ENCODE results near the gene NFASC. TPM values are rescaled to one million over a fixed set of nuclear protein-coding genes. Genes with fewer than 3 reads are reported as not detected.

NFASC gene
- total RNA-seq, 2 donors from 2014 or later = 0.21 to 0.65 TPM

GRCh38 chr1:204975568-204976235, 105.0 kb downstream of the NFASC start:
- no peaks in the 10 kb centered on the region for H3K36me3 Mint-ChIP-seq (ENCODE audit: low read depth)
- H3K9me3 Mint-ChIP-seq = no peaks in the 10 kb centered on the region
- no peak overlapping the region for H3K27ac Mint-ChIP-seq
- no peak overlapping the region for H3K4me3 Mint-ChIP-seq
- no peaks in the 10 kb centered on the region for H3K4me1 Mint-ChIP-seq
- peaks cover 35% of the 10 kb centered on the region for H3K27me3 Mint-ChIP-seq
- peak; percentile 63 for ATAC-seq (replicated peaks)

GRCh38 chr1:204976646-204977045, 106.0 kb downstream of the NFASC start:
- Mint-ChIP-seq H3K4me1 (no peaks in the 10 kb centered on the region), H3K27me3 (peaks cover 31% of the 10 kb centered on the region), H3K4me3 (no peak overlapping the region), H3K36me3 (ENCODE audit: low read depth) (no peaks in the 10 kb centered on the region), H3K27ac (no peak overlapping the region), H3K9me3 (no peaks in the 10 kb centered on the region)
- ATAC-seq (replicated peaks) = no peak

GRCh38 chr1:204977318-204977717, 106.7 kb downstream of the NFASC start:
- no peak overlapping the region for H3K27ac Mint-ChIP-seq
- H3K4me3 Mint-ChIP-seq = no peak overlapping the region
- no peaks in the 10 kb centered on the region for H3K4me1 Mint-ChIP-seq
- H3K36me3 Mint-ChIP-seq (ENCODE audit: low read depth) = no peaks in the 10 kb centered on the region
- no peak for ATAC-seq (replicated peaks)
- no peaks in the 10 kb centered on the region for H3K9me3 Mint-ChIP-seq
- H3K27me3 Mint-ChIP-seq = peaks cover 31% of the 10 kb centered on the region

GRCh38 chr1:204978782-204979181, 108.1 kb downstream of the NFASC start:
- no peak overlapping the region for H3K27ac Mint-ChIP-seq
- peaks cover 35% of the 10 kb centered on the region for H3K27me3 Mint-ChIP-seq
- H3K4me1 Mint-ChIP-seq = peaks cover 3% of the 10 kb centered on the region
- no peaks in the 10 kb centered on the region for H3K9me3 Mint-ChIP-seq
- H3K4me3 Mint-ChIP-seq = no peak overlapping the region
- no peaks in the 10 kb centered on the region for H3K36me3 Mint-ChIP-seq (ENCODE audit: low read depth)
- no peak for ATAC-seq (replicated peaks)

GRCh38 chr1:204979306-204979705, 108.6 kb downstream of the NFASC start:
- peaks cover 3% of the 10 kb centered on the region for H3K4me1 Mint-ChIP-seq
- no peak overlapping the region for H3K4me3 Mint-ChIP-seq
- H3K9me3 Mint-ChIP-seq = no peaks in the 10 kb centered on the region
- H3K36me3 Mint-ChIP-seq (ENCODE audit: low read depth) = no peaks in the 10 kb centered on the region
- ATAC-seq (replicated peaks) = no peak
- H3K27me3 Mint-ChIP-seq = peaks cover 34% of the 10 kb centered on the region
- H3K27ac Mint-ChIP-seq = no peak overlapping the region

GRCh38 chr1:204979891-204980649, 109.4 kb downstream of the NFASC start:
- H3K9me3 Mint-ChIP-seq = no peaks in the 10 kb centered on the region
- peaks cover 34% of the 10 kb centered on the region for H3K27me3 Mint-ChIP-seq
- H3K27ac Mint-ChIP-seq = no peak overlapping the region
- no peaks in the 10 kb centered on the region for H3K36me3 Mint-ChIP-seq (ENCODE audit: low read depth)
- no peak overlapping the region for H3K4me3 Mint-ChIP-seq
- peaks cover 3% of the 10 kb centered on the region for H3K4me1 Mint-ChIP-seq
- ATAC-seq (replicated peaks) = no peak

GRCh38 chr1:204980840-204981405, 110.3 kb downstream of the NFASC start:
- Mint-ChIP-seq H3K9me3 (no peaks in the 10 kb centered on the region), H3K4me3 (no peak overlapping the region), H3K4me1 (peaks cover 3% of the 10 kb centered on the region), H3K27me3 (peaks cover 29% of the 10 kb centered on the region), H3K36me3 (ENCODE audit: low read depth) (no peaks in the 10 kb centered on the region), H3K27ac (no peak overlapping the region)
- ATAC-seq (replicated peaks) = no peak

- Mint-ChIP-seq H3K36me3 (ENCODE audit: low read depth) (no peaks in the 10 kb centered on the region), H3K4me1 (peaks cover 3% of the 10 kb centered on the region), H3K4me3 (no peak overlapping the region), H3K27ac (no peak overlapping the region), H3K27me3 (peaks cover 18% of the 10 kb centered on the region), H3K9me3 (no peaks in the 10 kb centered on the region)
- no peak for ATAC-seq (replicated peaks)
These were observed 112.5 kb downstream of the NFASC start for GRCh38 chr1:204983136-204983535.

GRCh38 chr1:204983881-204984280, 113.2 kb downstream of the NFASC start:
- Mint-ChIP-seq H3K27ac (no peak overlapping the region), H3K36me3 (ENCODE audit: low read depth) (no peaks in the 10 kb centered on the region), H3K9me3 (no peaks in the 10 kb centered on the region), H3K4me1 (peaks cover 3% of the 10 kb centered on the region), H3K4me3 (no peak overlapping the region), H3K27me3 (peaks cover 15% of the 10 kb centered on the region)
- no peak for ATAC-seq (replicated peaks)

GRCh38 chr1:204984499-204984898, 113.8 kb downstream of the NFASC start:
- Mint-ChIP-seq H3K27ac (no peak overlapping the region), H3K27me3 (peaks cover 17% of the 10 kb centered on the region), H3K9me3 (no peaks in the 10 kb centered on the region), H3K4me1 (peaks cover 3% of the 10 kb centered on the region), H3K36me3 (ENCODE audit: low read depth) (no peaks in the 10 kb centered on the region), H3K4me3 (no peak overlapping the region)
- no peak for ATAC-seq (replicated peaks)

- Mint-ChIP-seq H3K4me3 (no peak overlapping the region), H3K9me3 (no peaks in the 10 kb centered on the region), H3K36me3 (ENCODE audit: low read depth) (no peaks in the 10 kb centered on the region), H3K27me3 (peaks cover 20% of the 10 kb centered on the region), H3K27ac (no peak overlapping the region), H3K4me1 (peaks cover 3% of the 10 kb centered on the region)
- no peak for ATAC-seq (replicated peaks)
These were observed 115.5 kb downstream of the NFASC start for GRCh38 chr1:204986181-204986580.

- H3K27me3 Mint-ChIP-seq = peaks cover 14% of the 10 kb centered on the region
- no peak for ATAC-seq (replicated peaks)
- H3K9me3 Mint-ChIP-seq = no peaks in the 10 kb centered on the region
- H3K27ac Mint-ChIP-seq = no peak overlapping the region
- peaks cover 3% of the 10 kb centered on the region for H3K4me1 Mint-ChIP-seq
- H3K4me3 Mint-ChIP-seq = no peak overlapping the region
- H3K36me3 Mint-ChIP-seq (ENCODE audit: low read depth) = no peaks in the 10 kb centered on the region
These were observed 117.0 kb downstream of the NFASC start for GRCh38 chr1:204987689-204988088.

GRCh38 chr1:204988196-204988595, 117.5 kb downstream of the NFASC start:
- H3K9me3 Mint-ChIP-seq = no peaks in the 10 kb centered on the region
- H3K36me3 Mint-ChIP-seq (ENCODE audit: low read depth) = no peaks in the 10 kb centered on the region
- no peak overlapping the region for H3K27ac Mint-ChIP-seq
- no peak overlapping the region for H3K4me3 Mint-ChIP-seq
- H3K4me1 Mint-ChIP-seq = peaks cover under 1% of the 10 kb centered on the region
- no peak for ATAC-seq (replicated peaks)
- peaks cover 8% of the 10 kb centered on the region for H3K27me3 Mint-ChIP-seq

GRCh38 chr1:204989266-204990058, 118.8 kb downstream of the NFASC start:
- Mint-ChIP-seq H3K4me3 (no peak overlapping the region), H3K27ac (no peak overlapping the region), H3K36me3 (ENCODE audit: low read depth) (no peaks in the 10 kb centered on the region), H3K27me3 (peaks cover 7% of the 10 kb centered on the region), H3K4me1 (no peaks in the 10 kb centered on the region), H3K9me3 (no peaks in the 10 kb centered on the region)
- ATAC-seq (replicated peaks) = peak; percentile 68
